ENCODE data around the gene SALL1. TPM values are rescaled to one million over a fixed set of nuclear protein-coding genes. Genes with fewer than 3 reads are reported as not detected.

SALL1 gene
- total and polyA plus RNA-seq, 2 experiments from 2014 or later: 9.4 to 22.7 TPM

- TF ChIP-seq, protein P1, sequence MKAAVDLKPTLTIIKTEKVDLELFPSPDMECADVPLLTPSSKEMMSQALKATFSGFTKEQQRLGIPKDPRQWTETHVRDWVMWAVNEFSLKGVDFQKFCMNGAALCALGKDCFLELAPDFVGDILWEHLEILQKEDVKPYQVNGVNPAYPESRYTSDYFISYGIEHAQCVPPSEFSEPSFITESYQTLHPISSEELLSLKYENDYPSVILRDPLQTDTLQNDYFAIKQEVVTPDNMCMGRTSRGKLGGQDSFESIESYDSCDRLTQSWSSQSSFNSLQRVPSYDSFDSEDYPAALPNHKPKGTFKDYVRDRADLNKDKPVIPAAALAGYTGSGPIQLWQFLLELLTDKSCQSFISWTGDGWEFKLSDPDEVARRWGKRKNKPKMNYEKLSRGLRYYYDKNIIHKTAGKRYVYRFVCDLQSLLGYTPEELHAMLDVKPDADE (IDR thresholded peaks at IDR 0.05): no peak
- TF ChIP-seq ZNF114 (CRISPR knock-in tag; IDR thresholded peaks at IDR 0.05) (no peak), CREB1 (CRISPR knock-in tag; IDR thresholded peaks at IDR 0.05; ENCODE audit: low read depth) (no peak), EZH2 (IDR thresholded peaks at IDR 0.05; ENCODE audit: low read depth, unreplicated experiment) (no peak)
Observed at GRCh38 chr16:51120730-51121347, 30.2 kb downstream of the SALL1 start (continued).

DNA sequence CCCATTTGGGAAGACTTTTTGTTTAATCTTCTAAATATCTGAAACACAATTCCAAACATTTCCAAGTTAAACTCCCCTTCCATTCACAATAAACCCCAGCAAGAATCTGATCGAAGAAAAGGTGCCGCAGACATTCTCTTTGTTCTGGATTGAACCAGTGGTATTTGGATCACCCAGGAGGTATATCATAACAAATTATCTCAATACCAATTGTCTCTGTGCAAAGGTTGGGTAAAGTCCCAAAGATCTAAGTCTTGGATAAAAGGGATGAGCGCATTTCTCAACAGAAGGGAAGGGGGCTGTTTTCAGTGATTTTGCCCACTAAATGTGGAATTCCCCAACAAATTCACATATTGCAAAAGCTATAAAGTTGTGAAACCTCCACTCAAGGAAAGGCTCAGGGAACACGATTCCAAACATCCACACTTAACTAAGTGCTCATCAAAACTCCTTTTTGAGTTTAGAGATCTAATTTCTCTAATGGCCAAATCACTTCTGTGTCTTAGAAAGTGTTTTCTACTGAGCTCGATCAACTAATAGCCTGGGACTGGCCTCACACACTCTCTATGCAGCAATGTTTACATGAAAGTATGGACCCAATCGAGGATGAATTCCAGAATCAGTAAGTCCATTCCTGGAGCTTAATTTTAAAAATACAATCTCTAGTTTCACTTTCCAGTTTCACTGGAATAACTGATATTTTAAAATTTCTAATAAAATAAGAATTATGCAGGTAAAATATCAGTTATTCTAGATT lies 30.9 kb downstream of the SALL1 start:
- no peaks in the 10 kb centered on the region for H3K9me3 Mint-ChIP-seq
- no peaks in the 10 kb centered on the region for H3K36me3 ChIP-seq (ENCODE audit: insufficient read depth)
- H3F3A ChIP-seq (replicated peaks; ENCODE audit: low read depth): no peaks in the 10 kb centered on the region
- peaks cover 38% of the 10 kb centered on the region for H3K4me1 Mint-ChIP-seq
- DNase-seq (ENCODE audit: low spot score): no peak
- TF ChIP-seq EZH2phosphoT487 (IDR thresholded peaks at IDR 0.05; ENCODE audit: unreplicated experiment) (no peak), CTCF (conservative IDR thresholded peaks at IDR 0.05; ENCODE audit: low read depth in 2 of 2) (no peak), ZNF331 (CRISPR knock-in tag; IDR thresholded peaks at IDR 0.05; ENCODE audit: low read depth) (no peak), STAT1 (IDR thresholded peaks at IDR 0.05; ENCODE audit: unreplicated experiment) (no peak)
- TF ChIP-seq, protein P2, sequence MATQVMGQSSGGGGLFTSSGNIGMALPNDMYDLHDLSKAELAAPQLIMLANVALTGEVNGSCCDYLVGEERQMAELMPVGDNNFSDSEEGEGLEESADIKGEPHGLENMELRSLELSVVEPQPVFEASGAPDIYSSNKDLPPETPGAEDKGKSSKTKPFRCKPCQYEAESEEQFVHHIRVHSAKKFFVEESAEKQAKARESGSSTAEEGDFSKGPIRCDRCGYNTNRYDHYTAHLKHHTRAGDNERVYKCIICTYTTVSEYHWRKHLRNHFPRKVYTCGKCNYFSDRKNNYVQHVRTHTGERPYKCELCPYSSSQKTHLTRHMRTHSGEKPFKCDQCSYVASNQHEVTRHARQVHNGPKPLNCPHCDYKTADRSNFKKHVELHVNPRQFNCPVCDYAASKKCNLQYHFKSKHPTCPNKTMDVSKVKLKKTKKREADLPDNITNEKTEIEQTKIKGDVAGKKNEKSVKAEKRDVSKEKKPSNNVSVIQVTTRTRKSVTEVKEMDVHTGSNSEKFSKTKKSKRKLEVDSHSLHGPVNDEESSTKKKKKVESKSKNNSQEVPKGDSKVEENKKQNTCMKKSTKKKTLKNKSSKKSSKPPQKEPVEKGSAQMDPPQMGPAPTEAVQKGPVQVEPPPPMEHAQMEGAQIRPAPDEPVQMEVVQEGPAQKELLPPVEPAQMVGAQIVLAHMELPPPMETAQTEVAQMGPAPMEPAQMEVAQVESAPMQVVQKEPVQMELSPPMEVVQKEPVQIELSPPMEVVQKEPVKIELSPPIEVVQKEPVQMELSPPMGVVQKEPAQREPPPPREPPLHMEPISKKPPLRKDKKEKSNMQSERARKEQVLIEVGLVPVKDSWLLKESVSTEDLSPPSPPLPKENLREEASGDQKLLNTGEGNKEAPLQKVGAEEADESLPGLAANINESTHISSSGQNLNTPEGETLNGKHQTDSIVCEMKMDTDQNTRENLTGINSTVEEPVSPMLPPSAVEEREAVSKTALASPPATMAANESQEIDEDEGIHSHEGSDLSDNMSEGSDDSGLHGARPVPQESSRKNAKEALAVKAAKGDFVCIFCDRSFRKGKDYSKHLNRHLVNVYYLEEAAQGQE (IDR thresholded peaks at IDR 0.05; ENCODE audit: unreplicated experiment): no peak
- H3K79me2 ChIP-seq (replicated peaks; ENCODE audit: insufficient read depth): no peaks in the 10 kb centered on the region
- no peaks in the 10 kb centered on the region for H3K36me3 Mint-ChIP-seq (ENCODE audit: low read depth)
- H3K4me1 ChIP-seq (ENCODE audit: insufficient read depth): peaks cover 46% of the 10 kb centered on the region
- no peaks in the 10 kb centered on the region for H3K27me3 ChIP-seq (ENCODE audit: insufficient read depth)
- no peaks in the 10 kb centered on the region for H4K20me1 ChIP-seq (replicated peaks; ENCODE audit: insufficient read depth)
- H3K27me3 Mint-ChIP-seq (ENCODE audit: insufficient read depth, low read depth, poor library complexity): peaks cover 3% of the 10 kb centered on the region
- H3K4me2 ChIP-seq: no peak overlapping the region
- no peak overlapping the region for H3K27ac Mint-ChIP-seq
- no peak overlapping the region for H3K4me3 Mint-ChIP-seq
- no peak overlapping the region for H3K27ac ChIP-seq (ENCODE audit: low read depth)
- no peak overlapping the region for H3K4me3 ChIP-seq
- no peak for ATAC-seq
- peak overlapping the region; percentile 18; the same call in 1 of the 2 replicates for H2AFZ ChIP-seq
- H3K9me2 ChIP-seq (ENCODE audit: insufficient read depth): 0 out of 2 replicates have a peak, but pooled peaks cover 4% of the 10 kb centered on the region
